OCI-LY1 (cell line): ENCODE measurements around the gene AKNAD1.

ENCODE experiments used
- CTCF ChIP-seq: fragments of 200-600 bp; sonication (generic), shearing (Covaris generic); IDR thresholded peaks from 2 replicates; pipeline ENCODE4 v1.5.1; 2017; ENCODE audit warnings: mild to moderate bottlenecking, antibody characterized with exemption, low read length, moderate library complexity, mixed read lengths
- EZH2 ChIP-seq: fragments of 200-600 bp; sonication (generic), shearing (Covaris generic); IDR thresholded peaks from 2 replicates; pipeline ENCODE4 v1.8.0; 2017; ENCODE audit warnings: borderline replicate concordance, mixed run types, mild to moderate bottlenecking, antibody characterized with exemption, low read length, moderate library complexity, mixed read lengths

- TF ChIP-seq CTCF (no peak), EZH2 (no peak)
Measured at GRCh38 chr1:108816049-108816893, 40.6 kb downstream of the AKNAD1 start.
